CD4-positive, alpha-beta T cell (primary cell): ENCODE measurements around the gene PLCXD1. TPM values are rescaled to one million over a fixed set of nuclear protein-coding genes. Genes with fewer than 3 reads are reported as not detected.

Experiments
- ATAC-seq: fragments of 200-7000 bp; cut with Tn5 transposase; one replicate; pipeline ENCODE4 v1.10.0; 2022; ENCODE audit warnings: mild to moderate bottlenecking; ENCODE audit not compliant: poor library complexity
- CTCF ChIA-PET: fragments of 350-600 bp; sonication (Branson Sonifier 250); formaldehyde crosslinking; loops from one replicate; lab custom pipeline; 2021; ENCODE audit warnings: antibody characterized with exemption, inconsistent platforms; lab: Charles Lee
- POLR2A ChIA-PET: fragments of 350-600 bp; sonication (Branson Sonifier 250); formaldehyde crosslinking; loops from one replicate; lab custom pipeline; 2021; ENCODE audit warnings: antibody characterized with exemption, inconsistent platforms; lab: Charles Lee
- DNase-seq, 14 experiments: peaks; one replicate each; pipeline ENCODE4 v3.0.0-alpha.2; 2013 to 2020; ENCODE audit warnings: mixed read lengths in 2 of 14
- H3K27ac ChIP-seq, 2 donors: one replicate each; pipeline versions ENCODE4 v1.5.1 to v1.7.0; 2013; ENCODE audit warnings: low read length in 2 of 2, low read depth in 1 of 2, mild to moderate bottlenecking in 1 of 2
- H3K27me3 ChIP-seq, 2 experiments: 1 replicate in 1 of 2; 2 replicates in 1 of 2; pipeline versions ENCODE4 v1.6.1 to v1.7.0; 2013; ENCODE audit warnings: low read length in 2 of 2, control low read depth in 1 of 2, mild to moderate bottlenecking in 1 of 2, moderate library complexity in 1 of 2; ENCODE audit not compliant: insufficient read depth in 2 of 2, control insufficient read depth in 1 of 2
- H3K36me3 ChIP-seq: one replicate; pipeline ENCODE4 v1.6.1; 2013; ENCODE audit warnings: low read length, control low read depth; ENCODE audit not compliant: insufficient read depth
- H3K4me1 ChIP-seq: one replicate; pipeline ENCODE4 v1.6.1; 2013; ENCODE audit warnings: low read length, control low read depth; ENCODE audit not compliant: insufficient read depth
- H3K4me3 ChIP-seq: one replicate; pipeline ENCODE4 v1.5.1; 2013; ENCODE audit warnings: mild to moderate bottlenecking, low read length, moderate library complexity
- H3K9me3 ChIP-seq, 2 experiments: 1 replicate in 1 of 2; 2 replicates in 1 of 2; pipeline versions ENCODE4 v1.6.1 to v1.7.0; 2013; ENCODE audit warnings: low read length in 2 of 2, mild to moderate bottlenecking in 2 of 2, control low read depth in 1 of 2, moderate library complexity in 1 of 2; ENCODE audit not compliant: control insufficient read depth in 1 of 2, insufficient read depth in 1 of 2
- H3K27ac Mint-ChIP-seq: one replicate; pipeline ENCODE4 v1.8.0; 2020; ENCODE audit warnings: mixed read lengths
- H3K27me3 Mint-ChIP-seq: one replicate; pipeline ENCODE4 v1.8.0; 2021; ENCODE audit warnings: mixed read lengths
- H3K36me3 Mint-ChIP-seq: one replicate; pipeline ENCODE4 v1.8.0; 2021; ENCODE audit warnings: low read depth, mixed read lengths
- H3K4me1 Mint-ChIP-seq: one replicate; pipeline ENCODE4 v1.8.0; 2021; ENCODE audit warnings: low read depth, mixed read lengths
- H3K4me3 Mint-ChIP-seq: one replicate; pipeline ENCODE4 v1.8.0; 2020; ENCODE audit warnings: mild to moderate bottlenecking, mixed read lengths
- H3K9me3 Mint-ChIP-seq: one replicate; pipeline ENCODE4 v1.8.0; 2020; ENCODE audit warnings: mixed read lengths
- CTCF ChIP-seq: fragments of 200-600 bp; IDR thresholded peaks from one replicate; pipeline ENCODE4 v1.8.0; 2022; ENCODE audit warnings: antibody characterized with exemption, mild to moderate bottlenecking
- intact Hi-C, 2 experiments: fragments of 100-400 bp; cut with DNase I in 1 of 2; cut with micrococcal nuclease in 1 of 2; formaldehyde crosslinking; loops; one replicate each; pipeline versions ENCODE4 v1.15.1 to v1.9.0; 2023 to 2025; cut with DNase I, micrococcal nuclease
- total RNA-seq, 174 experiments: library from RNA in 2 of 174; stranded (reverse) in 2 of 174; gene quantifications; one replicate each; pipeline ENCODE4 v1.2.3 and lab custom pipeline; 2021 to 2026

Gene PLCXD1
- total RNA-seq, 2 experiments from 2014 or later: 33.0 to 35.8 TPM

GRCh38 chrX:258291-259040 is 22.7 kb upstream of the PLCXD1 start:
- Mint-ChIP-seq H3K36me3 (no peaks in the 10 kb centered on the region), H3K9me3 (no peaks in the 10 kb centered on the region), H3K4me1 (peaks cover 5% of the 10 kb centered on the region), H3K4me3 (no peak overlapping the region), H3K27ac (no peak overlapping the region), H3K27me3 (no peaks in the 10 kb centered on the region)
- POLR2A ChIA-PET: no interaction called here
- H3K9me3 ChIP-seq: peaks cover 0 to 4% of the 10 kb centered on the region in 2 experiments
- no peak for TF ChIP-seq CTCF
- no peaks in the 10 kb centered on the region for H3K36me3 ChIP-seq
- peaks cover 2% of the 10 kb centered on the region for H3K4me1 ChIP-seq
- CTCF ChIA-PET: no interaction called here
- no peaks in the 10 kb centered on the region for H3K27me3 ChIP-seq
- peak in 1 of 14 experiments; percentile 8 for DNase-seq
- intact Hi-C loops: no loop called here
- ATAC-seq: no peak
- no peak overlapping the region for H3K27ac ChIP-seq
- no peak overlapping the region for H3K4me3 ChIP-seq

DNA sequence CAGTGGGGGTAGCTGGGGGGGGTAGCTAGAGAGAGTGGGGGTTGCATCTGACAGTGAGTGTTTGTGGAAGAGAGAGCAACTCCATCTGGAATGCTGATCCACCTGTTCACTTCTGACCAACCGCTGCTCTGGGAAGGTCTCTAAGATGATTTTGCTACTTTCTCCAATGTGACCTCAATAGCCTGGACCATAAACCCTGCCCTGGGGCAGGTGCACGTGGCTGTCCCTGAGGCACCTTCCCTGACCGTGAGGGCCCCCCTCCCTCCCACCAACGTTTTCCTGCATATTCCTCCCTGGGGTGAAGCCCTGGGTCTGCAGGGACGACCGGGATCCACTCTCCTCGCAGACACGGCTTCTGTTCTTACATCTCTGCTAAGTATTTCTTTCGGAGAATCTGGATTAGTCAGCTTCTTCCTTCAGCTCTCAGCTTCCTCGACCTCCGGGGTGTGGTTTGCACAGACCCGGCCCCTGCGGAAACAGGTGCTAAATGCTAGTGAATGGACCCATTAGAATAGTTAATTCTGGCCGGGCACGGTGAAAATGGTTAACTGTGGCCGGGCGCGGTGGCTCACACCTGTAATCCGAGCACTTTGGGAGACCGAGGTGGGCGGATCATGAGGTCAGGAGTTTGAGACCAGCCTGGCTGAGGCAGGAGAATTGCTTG is 21.4 kb upstream of the PLCXD1 start:
- H3K27me3 ChIP-seq: no peaks in the 10 kb centered on the region
- peak in 3 of 14 experiments; percentile 3 to 32 (median 28) for DNase-seq
- H3K27me3 Mint-ChIP-seq: no peaks in the 10 kb centered on the region
- H3K4me1 ChIP-seq: peaks cover 2% of the 10 kb centered on the region
- no peaks in the 10 kb centered on the region for H3K36me3 Mint-ChIP-seq
- no peak overlapping the region for H3K4me3 ChIP-seq
- H3K4me1 Mint-ChIP-seq: no peaks in the 10 kb centered on the region
- H3K9me3 Mint-ChIP-seq: no peaks in the 10 kb centered on the region
- no peak overlapping the region for H3K4me3 Mint-ChIP-seq
- no peak for TF ChIP-seq CTCF
- no peak overlapping the region for H3K27ac ChIP-seq
- ChIA-PET CTCF (no interaction called here), POLR2A (no interaction called here)
- no peak for ATAC-seq
- H3K9me3 ChIP-seq: no peaks in the 10 kb centered on the region
- no peak overlapping the region for H3K27ac Mint-ChIP-seq
- no peaks in the 10 kb centered on the region for H3K36me3 ChIP-seq
- intact Hi-C loops: no loop called here

DNA sequence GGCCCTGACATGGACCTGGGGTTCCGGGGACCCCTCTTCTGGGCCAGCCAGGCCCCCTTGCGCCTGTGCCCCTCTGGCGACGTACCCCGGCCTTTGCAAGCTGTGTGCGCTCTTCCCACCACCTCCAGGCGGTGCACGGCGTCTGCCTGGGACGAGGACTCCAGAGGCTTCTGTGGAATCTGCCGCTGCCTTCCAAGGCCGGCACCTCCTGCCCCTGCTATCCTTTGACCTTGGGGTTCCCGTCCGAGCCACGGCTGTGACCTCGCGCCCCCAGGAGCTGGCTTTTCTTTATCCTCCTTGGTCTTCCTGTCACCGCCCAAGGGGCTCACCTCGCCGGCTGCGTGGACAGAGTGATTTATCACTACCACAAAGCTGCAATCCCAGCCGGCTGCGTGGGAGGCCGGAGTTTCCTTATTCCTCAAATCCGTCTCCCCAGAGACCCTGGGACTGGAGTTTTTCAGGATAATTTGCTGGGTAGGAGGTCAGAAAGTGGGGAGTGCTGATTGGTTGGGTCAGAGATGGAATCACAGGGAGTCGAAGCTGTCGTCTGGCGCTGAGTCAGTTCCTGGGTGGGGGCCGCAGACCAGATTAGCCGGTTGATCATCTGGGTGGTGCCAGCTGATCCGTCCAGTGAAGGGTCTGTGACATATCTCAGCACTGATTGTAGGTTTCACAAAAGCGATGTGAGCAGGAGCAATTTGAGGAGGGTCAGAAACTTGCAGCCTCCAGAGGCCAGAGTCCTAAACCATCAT is 19.8 kb upstream of the PLCXD1 start:
- POLR2A ChIA-PET: no interaction called here
- CTCF ChIA-PET: no interaction called here
- ATAC-seq: no peak

More for the DNA sequence above, 19.8 kb upstream of the PLCXD1 start:
- Mint-ChIP-seq H3K27ac (no peak overlapping the region), H3K4me1 (no peaks in the 10 kb centered on the region), H3K27me3 (no peaks in the 10 kb centered on the region), H3K9me3 (no peaks in the 10 kb centered on the region), H3K4me3 (no peak overlapping the region), H3K36me3 (no peaks in the 10 kb centered on the region)
- H3K27ac ChIP-seq: no peak overlapping the region
- DNase-seq: peak in 1 of 14 experiments; percentile 4
- peaks cover 2% of the 10 kb centered on the region for H3K4me1 ChIP-seq
- no peaks in the 10 kb centered on the region for H3K36me3 ChIP-seq
- intact Hi-C loops: no loop called here
- no peaks in the 10 kb centered on the region for H3K9me3 ChIP-seq
- H3K4me3 ChIP-seq: no peak overlapping the region
- no peaks in the 10 kb centered on the region for H3K27me3 ChIP-seq
- no peak for TF ChIP-seq CTCF
